Uterine smooth muscle cell (primary cell): Measurements from ENCODE around the gene TJAP1. TPM values are rescaled to one million over a fixed set of nuclear protein-coding genes. Genes with fewer than 3 reads are reported as not detected.

ENCODE experiments used
- total RNA-seq: library from RNA; depleted of rRNA; stranded (reverse); fragments of >200 nt; gene quantifications from 2 replicates; pipeline ENCODE4 v1.2.3, GENCODE V29; 2014

TJAP1 gene, protein sequence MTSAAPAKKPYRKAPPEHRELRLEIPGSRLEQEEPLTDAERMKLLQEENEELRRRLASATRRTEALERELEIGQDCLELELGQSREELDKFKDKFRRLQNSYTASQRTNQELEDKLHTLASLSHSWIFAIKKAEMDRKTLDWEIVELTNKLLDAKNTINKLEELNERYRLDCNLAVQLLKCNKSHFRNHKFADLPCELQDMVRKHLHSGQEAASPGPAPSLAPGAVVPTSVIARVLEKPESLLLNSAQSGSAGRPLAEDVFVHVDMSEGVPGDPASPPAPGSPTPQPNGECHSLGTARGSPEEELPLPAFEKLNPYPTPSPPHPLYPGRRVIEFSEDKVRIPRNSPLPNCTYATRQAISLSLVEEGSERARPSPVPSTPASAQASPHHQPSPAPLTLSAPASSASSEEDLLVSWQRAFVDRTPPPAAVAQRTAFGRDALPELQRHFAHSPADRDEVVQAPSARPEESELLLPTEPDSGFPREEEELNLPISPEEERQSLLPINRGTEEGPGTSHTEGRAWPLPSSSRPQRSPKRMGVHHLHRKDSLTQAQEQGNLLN
- total RNA-seq: 9.9 and 10.1 TPM in 2 replicates

DNA sequence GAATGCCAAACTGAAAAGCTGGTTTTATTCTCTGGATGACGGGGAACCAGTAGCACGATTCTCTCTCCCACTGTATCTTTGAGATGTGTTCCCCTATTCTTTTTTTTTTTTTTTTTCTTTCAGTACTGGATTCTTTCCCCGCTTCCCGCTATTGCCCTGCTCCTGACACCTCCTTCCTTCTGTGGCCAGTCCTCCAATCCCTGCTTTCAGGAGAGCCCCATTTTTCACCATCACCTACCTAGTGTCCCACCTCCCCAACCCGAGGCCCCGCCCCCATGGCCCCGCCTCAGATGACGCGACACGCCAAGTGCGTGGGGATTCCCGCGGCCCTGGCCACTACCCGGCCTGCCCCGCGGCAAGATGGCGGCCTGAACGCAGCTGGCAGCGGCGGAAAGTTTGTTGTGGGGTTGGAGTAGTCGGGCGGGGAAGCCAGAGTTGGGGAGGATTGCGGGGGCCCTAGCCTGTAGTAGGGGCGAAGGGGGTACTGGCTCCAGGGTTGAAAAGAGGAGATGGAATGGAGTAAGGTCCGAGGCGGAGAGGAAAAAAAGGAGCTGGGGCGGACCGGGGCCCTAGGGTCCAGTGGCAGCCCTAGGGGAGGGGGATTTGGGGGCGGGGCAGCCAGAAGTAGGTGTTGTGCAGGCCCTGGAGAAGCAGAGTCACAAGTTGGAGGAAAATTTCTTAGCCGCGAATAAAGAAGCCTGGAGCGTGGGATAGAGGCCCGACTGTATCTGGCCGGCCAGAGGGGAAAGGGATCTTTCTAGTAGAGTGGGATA is at the start of gene TJAP1:
Gene TJAP1, plus strand, starts transcription at position 336 of the 773 bp plus-strand sequence. CDS start 21,432 bp downstream, outside the sequence.

DNA sequence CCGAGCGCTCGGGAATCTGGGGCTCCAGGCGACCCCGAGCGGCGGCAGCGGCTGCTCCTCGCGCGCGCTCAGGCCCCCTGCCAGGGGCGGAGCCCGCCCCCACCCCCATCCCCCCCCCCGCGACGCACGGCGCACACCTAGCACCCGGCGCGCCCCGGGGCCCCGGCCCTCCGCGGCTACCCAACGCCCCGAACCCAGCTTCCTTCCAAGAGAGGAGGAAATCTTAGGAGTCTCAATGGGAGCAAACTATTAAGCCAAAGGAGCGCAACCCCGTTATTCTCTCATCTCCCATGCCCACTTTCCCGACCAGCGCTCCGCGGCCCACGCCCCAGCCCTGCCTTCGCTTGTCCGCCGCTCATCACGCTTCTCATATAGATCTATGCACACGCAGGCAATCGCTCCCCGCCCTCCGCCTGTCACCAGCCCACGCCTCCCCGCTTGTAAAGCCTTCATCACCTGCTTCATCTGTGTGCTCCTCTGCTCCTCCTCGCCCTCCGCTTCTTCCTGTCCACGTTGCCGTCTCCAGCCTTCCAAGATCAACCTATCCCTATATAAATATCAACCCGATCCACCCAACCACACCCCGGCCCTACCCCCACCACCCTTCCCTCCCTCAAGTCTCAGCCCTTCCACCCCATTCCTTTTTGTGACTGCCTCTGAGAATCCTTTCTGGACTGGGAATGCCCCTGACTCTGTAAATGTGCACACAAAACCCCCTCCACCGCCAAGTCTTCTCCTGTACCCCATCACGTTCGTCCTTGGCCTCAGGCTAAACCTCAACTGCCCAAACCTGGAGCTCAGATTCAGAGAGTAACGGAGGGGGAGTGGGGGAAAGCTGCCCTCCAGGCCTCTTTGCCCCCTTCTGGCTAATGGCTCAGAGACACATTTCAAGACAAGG is 21.6 kb upstream of the TJAP1 start, which contains the start of gene DLK2:
Gene DLK2, minus strand, starts transcription at position 18 of the 898 bp plus-strand sequence. CDS start 723 bp downstream, outside the sequence.

DNA sequence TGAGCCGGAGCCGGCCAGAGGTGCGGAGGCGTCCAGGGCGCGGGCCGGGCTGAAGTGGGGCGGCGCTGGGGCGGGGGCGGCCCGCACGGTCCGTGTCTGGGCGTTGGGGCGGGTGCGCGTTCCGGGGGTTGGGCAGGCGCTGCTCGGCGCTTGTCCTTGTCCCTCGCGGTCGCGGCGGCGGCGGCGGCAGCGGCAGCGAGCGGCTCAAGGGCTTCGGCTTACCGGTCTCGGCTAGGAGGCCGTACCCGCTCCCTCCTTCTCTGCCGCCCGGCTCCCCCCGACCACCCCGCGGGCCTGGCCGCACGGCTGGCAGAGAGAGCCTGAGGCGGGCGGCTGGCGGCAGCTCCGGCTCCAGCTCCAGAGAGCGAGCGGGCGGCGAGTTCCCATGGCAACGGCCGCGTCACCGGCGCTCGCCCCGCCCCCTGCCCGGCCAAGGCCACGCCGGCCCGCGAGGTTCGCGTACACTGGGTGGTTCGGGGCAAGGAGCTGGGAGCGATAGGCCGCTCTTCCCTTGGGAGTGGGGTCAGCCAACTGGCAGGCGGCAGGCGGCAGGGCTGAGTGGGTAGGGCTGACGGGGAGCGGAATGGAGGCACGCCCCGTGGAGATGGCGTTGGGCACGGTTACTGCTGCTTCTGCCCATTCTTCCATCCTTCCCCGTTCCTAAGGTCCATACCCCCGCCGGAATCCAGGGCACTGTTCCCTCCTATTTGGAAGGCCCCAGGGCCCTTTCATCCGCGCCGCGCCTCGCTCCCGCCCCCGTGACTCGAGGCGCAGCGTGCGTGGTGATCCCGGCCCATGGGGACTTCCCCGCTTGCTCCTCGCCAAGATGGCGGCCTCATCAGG is 32.8 kb downstream of the TJAP1 start, which contains the start of gene LRRC73:
Gene LRRC73, minus strand, starts transcription at position 363 of the 843 bp plus-strand sequence. CDS start 561 bp downstream, outside the sequence.

DNA sequence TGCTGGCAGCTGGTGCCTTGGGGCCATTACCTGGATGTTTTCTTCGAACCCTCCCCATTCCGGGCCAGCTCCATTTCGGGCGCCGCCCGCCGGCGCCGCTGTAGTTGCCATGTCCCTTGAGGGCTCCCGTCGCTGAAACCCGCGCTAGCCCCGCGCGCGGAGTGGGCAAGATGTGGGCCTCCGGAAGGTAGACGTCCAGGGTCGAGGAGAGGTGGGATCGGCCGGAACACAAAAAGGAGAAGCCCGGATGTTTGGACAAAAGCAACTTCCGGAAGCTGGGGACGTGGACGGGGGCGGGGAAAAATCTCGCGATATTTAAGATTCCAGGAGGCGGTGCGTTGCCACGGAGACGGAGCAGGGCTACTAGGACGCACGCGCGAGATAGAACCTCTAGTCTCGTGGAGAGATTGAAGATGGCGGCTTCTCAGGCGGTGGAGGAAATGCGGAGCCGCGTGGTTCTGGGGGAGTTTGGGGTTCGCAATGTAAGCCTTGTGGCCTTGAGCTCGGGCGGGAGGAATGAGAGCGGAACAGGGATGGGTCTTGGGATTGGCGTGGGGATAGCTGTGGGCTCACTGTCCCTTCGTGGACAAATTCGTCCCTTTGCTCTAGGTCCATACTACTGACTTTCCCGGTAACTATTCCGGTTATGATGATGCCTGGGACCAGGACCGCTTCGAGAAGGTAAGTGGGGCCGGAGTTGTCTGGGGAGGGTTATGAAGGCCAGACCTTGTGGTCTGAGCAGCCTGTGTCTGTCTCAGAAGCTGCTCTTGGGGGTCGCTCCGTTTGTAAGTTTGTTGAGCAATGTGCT is 39.5 kb downstream of the TJAP1 start, which contains the start of the genes POLR1C and YIPF3:
Gene POLR1C, plus strand, starts transcription at position 393 of the 808 bp plus-strand sequence. Its CDS starts 21 bp downstream, at position 414.
Gene YIPF3, minus strand, starts transcription at position 230 of the 808 bp plus-strand sequence. Its CDS starts 119 bp downstream, at position 111.

Other genes with a start within 250 kb of the TJAP1 start
- 62.9 and 63.7 TPM in 2 replicates for gene DNPH1, start 248.1 kb upstream of the TJAP1 start, total RNA-seq
- gene TTBK1, start 234.1 kb upstream of the TJAP1 start, total RNA-seq: under 0.01 TPM in 1 of 2 replicates, not detected in the other
- not detected in 2 replicates for gene SLC22A7, start 179.3 kb upstream of the TJAP1 start, total RNA-seq
- not detected in 2 replicates for gene CRIP3, start 168.7 kb upstream of the TJAP1 start, total RNA-seq
- 5.5 and 7.5 TPM in 2 replicates for gene ZNF318, start 107.9 kb upstream of the TJAP1 start, total RNA-seq
- 18.4 and 24.6 TPM in 2 replicates for gene ABCC10, start 50.0 kb upstream of the TJAP1 start, total RNA-seq
- gene DLK2, start 22.0 kb upstream of the TJAP1 start, total RNA-seq: 0.66 and 1.1 TPM in 2 replicates
- 0.44 and 0.62 TPM in 2 replicates for gene LRRC73, start 32.8 kb downstream of the TJAP1 start, total RNA-seq
- 72.5 and 97.2 TPM in 2 replicates for gene YIPF3, start 39.4 kb downstream of the TJAP1 start, total RNA-seq
- 27.7 and 45.9 TPM in 2 replicates for gene POLR1C, start 39.5 kb downstream of the TJAP1 start, total RNA-seq
- gene XPO5, start 98.5 kb downstream of the TJAP1 start, total RNA-seq: 20.5 and 27.2 TPM in 2 replicates
- 16.7 and 22.9 TPM in 2 replicates for gene POLH, start 98.6 kb downstream of the TJAP1 start, total RNA-seq
- 123 and 165 TPM in 2 replicates for gene GTPBP2, start 151.7 kb downstream of the TJAP1 start, total RNA-seq
- gene MAD2L1BP, start 158.3 kb downstream of the TJAP1 start, total RNA-seq: 21.0 and 37.7 TPM in 2 replicates
- gene RSPH9, start 167.5 kb downstream of the TJAP1 start, total RNA-seq: 0.44 and 1.2 TPM in 2 replicates
- 38.2 and 39.2 TPM in 2 replicates for gene MRPS18A, start 210.2 kb downstream of the TJAP1 start, total RNA-seq